GM12872 (cell line): ENCODE data around the gene AGPAT4.

Experiments used
- TF ChIP-seq, protein P1 (sequence below): IDR thresholded peaks from 3 replicates; pipeline ENCODE4 v1.5.1; 2011; ENCODE audit warnings: low read depth, mild to moderate bottlenecking, low read length, moderate library complexity; ENCODE audit not compliant: insufficient read depth

Gene AGPAT4

GRCh38 chr6:161238081-161238480, 35.8 kb downstream of the AGPAT4 start:
- TF ChIP-seq, protein P1, sequence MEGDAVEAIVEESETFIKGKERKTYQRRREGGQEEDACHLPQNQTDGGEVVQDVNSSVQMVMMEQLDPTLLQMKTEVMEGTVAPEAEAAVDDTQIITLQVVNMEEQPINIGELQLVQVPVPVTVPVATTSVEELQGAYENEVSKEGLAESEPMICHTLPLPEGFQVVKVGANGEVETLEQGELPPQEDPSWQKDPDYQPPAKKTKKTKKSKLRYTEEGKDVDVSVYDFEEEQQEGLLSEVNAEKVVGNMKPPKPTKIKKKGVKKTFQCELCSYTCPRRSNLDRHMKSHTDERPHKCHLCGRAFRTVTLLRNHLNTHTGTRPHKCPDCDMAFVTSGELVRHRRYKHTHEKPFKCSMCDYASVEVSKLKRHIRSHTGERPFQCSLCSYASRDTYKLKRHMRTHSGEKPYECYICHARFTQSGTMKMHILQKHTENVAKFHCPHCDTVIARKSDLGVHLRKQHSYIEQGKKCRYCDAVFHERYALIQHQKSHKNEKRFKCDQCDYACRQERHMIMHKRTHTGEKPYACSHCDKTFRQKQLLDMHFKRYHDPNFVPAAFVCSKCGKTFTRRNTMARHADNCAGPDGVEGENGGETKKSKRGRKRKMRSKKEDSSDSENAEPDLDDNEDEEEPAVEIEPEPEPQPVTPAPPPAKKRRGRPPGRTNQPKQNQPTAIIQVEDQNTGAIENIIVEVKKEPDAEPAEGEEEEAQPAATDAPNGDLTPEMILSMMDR: no peak

GRCh38 chr6:161237176-161237575, 36.7 kb downstream of the AGPAT4 start:
- TF ChIP-seq, protein P1: no peak

GRCh38 chr6:161235776-161236633, 37.9 kb downstream of the AGPAT4 start:
- TF ChIP-seq, protein P1: no peak

DNA sequence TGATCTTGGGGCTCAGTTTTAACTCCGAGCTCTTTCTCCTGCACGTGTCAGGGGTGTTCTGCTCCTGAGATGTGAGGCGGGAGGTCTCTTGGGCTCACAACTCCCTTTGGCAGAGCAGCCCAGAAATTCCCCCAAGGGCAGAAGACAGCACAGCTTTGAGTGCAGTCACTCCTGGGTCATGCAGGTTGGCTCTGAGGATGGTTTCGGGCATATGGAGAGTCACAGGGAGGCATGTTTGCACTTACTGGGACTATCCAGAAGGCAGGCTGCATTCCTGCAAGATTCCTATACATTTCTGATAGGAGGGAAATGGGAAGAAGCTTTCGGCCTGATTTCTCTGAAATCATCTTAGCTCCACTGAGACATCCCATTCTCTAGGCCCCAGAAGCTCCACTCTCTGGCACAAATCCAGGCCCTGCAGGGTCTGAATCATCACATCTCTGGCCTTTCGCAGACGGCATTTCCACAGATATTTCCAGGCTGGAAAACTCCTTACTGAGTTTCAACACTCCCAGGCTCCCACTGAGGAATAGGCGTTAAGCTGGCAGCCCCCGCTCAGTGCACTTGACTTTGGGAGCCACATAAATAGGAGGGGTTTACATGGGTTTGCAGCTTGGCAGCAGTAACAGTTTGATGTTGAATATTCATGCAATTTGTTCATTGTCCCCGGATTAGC, 39.7 kb downstream of the AGPAT4 start:
- TF ChIP-seq, protein P1: no peak

DNA sequence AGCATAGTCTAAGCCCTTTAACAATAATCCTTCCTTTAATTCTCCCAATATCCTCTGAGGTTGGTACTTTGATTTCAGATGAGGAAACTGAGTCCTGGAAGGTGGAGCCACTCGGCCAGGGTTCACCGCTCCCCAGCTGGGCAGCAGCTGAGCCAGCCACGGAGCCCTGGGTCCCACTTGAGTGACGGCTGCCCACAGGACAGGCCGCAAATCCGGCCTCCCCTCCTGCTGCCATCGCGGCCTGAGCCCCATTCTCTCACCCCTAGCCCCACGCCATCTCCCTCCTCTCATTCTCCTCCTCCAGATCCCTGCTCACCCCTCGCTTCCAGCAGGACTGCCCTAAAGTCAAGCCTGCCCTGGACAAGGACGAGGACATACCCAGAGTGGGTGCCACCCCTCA, 41.4 kb downstream of the AGPAT4 start:
- TF ChIP-seq, protein P1: no peak

- TF ChIP-seq, protein P1: no peak
Measured at GRCh38 chr6:161232010-161232409, 41.9 kb downstream of the AGPAT4 start.

DNA sequence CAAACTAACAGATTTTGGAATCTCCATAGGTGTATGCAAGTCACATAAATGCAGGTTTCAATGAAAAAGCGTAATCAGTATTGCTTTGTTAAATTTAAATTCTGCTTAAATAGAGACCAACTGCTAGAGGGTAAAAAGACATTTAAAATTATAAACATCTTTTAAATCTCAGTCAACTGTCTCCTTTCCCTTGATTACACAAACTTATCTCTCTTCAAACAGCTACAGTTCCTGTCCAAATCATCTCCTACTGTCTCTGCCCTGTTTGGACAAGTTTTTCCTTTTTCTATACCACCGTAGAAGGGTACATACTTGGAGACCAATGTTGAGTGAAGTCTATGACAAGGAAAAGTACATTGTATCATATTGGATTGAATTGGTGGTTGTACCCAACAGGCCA, 43.5 kb downstream of the AGPAT4 start:
- TF ChIP-seq, protein P1: no peak
